ENCODE measurements around the gene SMC1B.
"Not testable (repeated sequence)": the region's sequence is repeated elsewhere in the genome, so short reads cannot be mapped to it uniquely, and the experiment has no call there.

Gene SMC1B

GRCh38 chr22:45344334-45344733, 69.1 kb downstream of the SMC1B start:
- no peak for DNase-seq

- DNase-seq: no peak
Measured at GRCh38 chr22:45343143-45343542, 70.3 kb downstream of the SMC1B start.

- DNase-seq: peak; percentile 30
Measured at GRCh38 chr22:45341498-45341897, 71.9 kb downstream of the SMC1B start.

- no peak for DNase-seq
Measured at GRCh38 chr22:45340323-45340722, 73.1 kb downstream of the SMC1B start.

- DNase-seq: no peak
Measured at GRCh38 chr22:45338795-45339194, 74.6 kb downstream of the SMC1B start.

- DNase-seq: no peak
Measured at GRCh38 chr22:45337536-45337935, 75.9 kb downstream of the SMC1B start.

GRCh38 chr22:45336971-45337431, 76.4 kb downstream of the SMC1B start:
- peak; percentile 88 for DNase-seq

- DNase-seq: no peak
Measured at GRCh38 chr22:45335854-45336522, 77.4 kb downstream of the SMC1B start.

GRCh38 chr22:45335021-45335818, 78.2 kb downstream of the SMC1B start:
- peak; percentile 66 for DNase-seq

GRCh38 chr22:45334528-45334927, 78.9 kb downstream of the SMC1B start:
- DNase-seq: no peak

- DNase-seq: no peak
Measured at GRCh38 chr22:45334068-45334467, 79.3 kb downstream of the SMC1B start.

GRCh38 chr22:45332001-45332400, 81.4 kb downstream of the SMC1B start:
- DNase-seq: no peak

GRCh38 chr22:45331486-45331885, 81.9 kb downstream of the SMC1B start:
- no peak for DNase-seq

GRCh38 chr22:45330548-45330947, 82.9 kb downstream of the SMC1B start:
- DNase-seq: no peak

GRCh38 chr22:45329530-45329936, 83.9 kb downstream of the SMC1B start:
- DNase-seq: peak; percentile 93

- DNase-seq: peak; percentile 38
Measured at GRCh38 chr22:45328822-45329529, 84.4 kb downstream of the SMC1B start.

GRCh38 chr22:45328261-45328660, 85.1 kb downstream of the SMC1B start:
- DNase-seq: not testable (repeated sequence)

GRCh38 chr22:45324311-45324711, 89.1 kb downstream of the SMC1B start:
- no peak for DNase-seq

- no peak for DNase-seq
Measured at GRCh38 chr22:45323695-45324094, 89.7 kb downstream of the SMC1B start.

- no peak for DNase-seq
Measured at GRCh38 chr22:45322873-45323525, 90.4 kb downstream of the SMC1B start.

GRCh38 chr22:45321827-45322226, 91.6 kb downstream of the SMC1B start:
- no peak for DNase-seq

GRCh38 chr22:45320357-45320976, 92.9 kb downstream of the SMC1B start:
- no peak for DNase-seq

GRCh38 chr22:45319324-45319685, 94.1 kb downstream of the SMC1B start:
- no peak for DNase-seq

All from NCI-H2029 (cell line).